Measurements from ENCODE around the gene TLN1.

- TF ChIP-seq ZNF837 (tag by site-specific recombination; IDR thresholded peaks at IDR 0.05) (no peak), ZNF16 (tag by site-specific recombination; IDR thresholded peaks at IDR 0.05; ENCODE audit: low read depth) (no peak), SP2 (tag by site-specific recombination; IDR thresholded peaks at IDR 0.05) (no peak), TSHZ1 (tag by site-specific recombination; IDR thresholded peaks at IDR 0.05; ENCODE audit: borderline replicate concordance) (no peak), ZNF433 (tag by site-specific recombination; IDR thresholded peaks at IDR 0.05; ENCODE audit: low read depth) (no peak), CTCF (tag by site-specific recombination; IDR thresholded peaks at IDR 0.05) (no peak), ZNF521 (tag by site-specific recombination; IDR thresholded peaks at IDR 0.05) (no peak), ZNF514 (tag by site-specific recombination; IDR thresholded peaks at IDR 0.05) (no peak), ZNF701 (tag by site-specific recombination; IDR thresholded peaks at IDR 0.05) (no peak)
- TF ChIP-seq, protein P1, sequence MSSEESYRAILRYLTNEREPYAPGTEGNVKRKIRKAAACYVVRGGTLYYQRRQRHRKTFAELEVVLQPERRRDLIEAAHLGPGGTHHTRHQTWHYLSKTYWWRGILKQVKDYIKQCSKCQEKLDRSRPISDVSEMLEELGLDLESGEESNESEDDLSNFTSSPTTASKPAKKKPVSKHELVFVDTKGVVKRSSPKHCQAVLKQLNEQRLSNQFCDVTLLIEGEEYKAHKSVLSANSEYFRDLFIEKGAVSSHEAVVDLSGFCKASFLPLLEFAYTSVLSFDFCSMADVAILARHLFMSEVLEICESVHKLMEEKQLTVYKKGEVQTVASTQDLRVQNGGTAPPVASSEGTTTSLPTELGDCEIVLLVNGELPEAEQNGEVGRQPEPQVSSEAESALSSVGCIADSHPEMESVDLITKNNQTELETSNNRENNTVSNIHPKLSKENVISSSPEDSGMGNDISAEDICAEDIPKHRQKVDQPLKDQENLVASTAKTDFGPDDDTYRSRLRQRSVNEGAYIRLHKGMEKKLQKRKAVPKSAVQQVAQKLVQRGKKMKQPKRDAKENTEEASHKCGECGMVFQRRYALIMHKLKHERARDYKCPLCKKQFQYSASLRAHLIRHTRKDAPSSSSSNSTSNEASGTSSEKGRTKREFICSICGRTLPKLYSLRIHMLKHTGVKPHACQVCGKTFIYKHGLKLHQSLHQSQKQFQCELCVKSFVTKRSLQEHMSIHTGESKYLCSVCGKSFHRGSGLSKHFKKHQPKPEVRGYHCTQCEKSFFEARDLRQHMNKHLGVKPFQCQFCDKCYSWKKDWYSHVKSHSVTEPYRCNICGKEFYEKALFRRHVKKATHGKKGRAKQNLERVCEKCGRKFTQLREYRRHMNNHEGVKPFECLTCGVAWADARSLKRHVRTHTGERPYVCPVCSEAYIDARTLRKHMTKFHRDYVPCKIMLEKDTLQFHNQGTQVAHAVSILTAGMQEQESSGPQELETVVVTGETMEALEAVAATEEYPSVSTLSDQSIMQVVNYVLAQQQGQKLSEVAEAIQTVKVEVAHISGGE (tag by site-specific recombination; conservative IDR thresholded peaks at IDR 0.05; ENCODE audit: low read depth), result no peak
- TF ChIP-seq, protein P2, sequence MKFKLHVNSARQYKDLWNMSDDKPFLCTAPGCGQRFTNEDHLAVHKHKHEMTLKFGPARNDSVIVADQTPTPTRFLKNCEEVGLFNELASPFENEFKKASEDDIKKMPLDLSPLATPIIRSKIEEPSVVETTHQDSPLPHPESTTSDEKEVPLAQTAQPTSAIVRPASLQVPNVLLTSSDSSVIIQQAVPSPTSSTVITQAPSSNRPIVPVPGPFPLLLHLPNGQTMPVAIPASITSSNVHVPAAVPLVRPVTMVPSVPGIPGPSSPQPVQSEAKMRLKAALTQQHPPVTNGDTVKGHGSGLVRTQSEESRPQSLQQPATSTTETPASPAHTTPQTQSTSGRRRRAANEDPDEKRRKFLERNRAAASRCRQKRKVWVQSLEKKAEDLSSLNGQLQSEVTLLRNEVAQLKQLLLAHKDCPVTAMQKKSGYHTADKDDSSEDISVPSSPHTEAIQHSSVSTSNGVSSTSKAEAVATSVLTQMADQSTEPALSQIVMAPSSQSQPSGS (tag by site-specific recombination; IDR thresholded peaks at IDR 0.05; ENCODE audit: low read depth), result no peak
Measured at GRCh38 chr9:35697486-35697885, 34.5 kb downstream of the TLN1 start.
